HEK293 (cell line): Measurements from ENCODE around the gene PKM.

Experiments used
- HOXA7 ChIP-seq: sonication (generic); formaldehyde crosslinking; IDR thresholded peaks from 2 replicates; pipeline ENCODE4 v1.8.1; 2022; ENCODE audit warnings: missing genetic modification reagents, borderline replicate concordance
- SP2 ChIP-seq: fragments of 450-650 bp; formaldehyde crosslinking; IDR thresholded peaks from 2 replicates; pipeline ENCODE4 v1.5.1; 2016; ENCODE audit warnings: missing biosample characterization, missing genetic modification characterization
- YY1 ChIP-seq: fragments of 450-650 bp; formaldehyde crosslinking; IDR thresholded peaks from 2 replicates; pipeline ENCODE4 v1.5.1; 2018; ENCODE audit warnings: missing biosample characterization, missing genetic modification characterization
- ZBTB11 ChIP-seq: fragments of 450-650 bp; formaldehyde crosslinking; conservative IDR thresholded peaks from 2 replicates; pipeline ENCODE4 v1.5.1; 2016; ENCODE audit warnings: low read depth, missing biosample characterization, missing genetic modification characterization
- ZNF132 ChIP-seq: fragments of 450-650 bp; formaldehyde crosslinking; IDR thresholded peaks from 2 replicates; pipeline ENCODE4 v1.5.1; 2017; ENCODE audit warnings: missing biosample characterization, missing genetic modification characterization, borderline replicate concordance
- ZNF585B ChIP-seq: fragments of 450-650 bp; formaldehyde crosslinking; IDR thresholded peaks from 2 replicates; pipeline ENCODE4 v1.5.1; 2016; ENCODE audit warnings: missing biosample characterization, missing genetic modification characterization
- ZNF645 ChIP-seq: fragments of 450-650 bp; formaldehyde crosslinking; IDR thresholded peaks from 2 replicates; pipeline ENCODE4; 2016; ENCODE audit warnings: missing biosample characterization, missing genetic modification characterization
- TF ChIP-seq, protein P1 (sequence below): fragments of 450-650 bp; formaldehyde crosslinking; IDR thresholded peaks from 2 replicates; pipeline ENCODE4 v1.5.1; 2016; ENCODE audit warnings: missing biosample characterization, missing genetic modification characterization

GRCh38 chr15:72168131-72168807 lies 62.7 kb downstream of the PKM start:
- TF ChIP-seq, protein P1, sequence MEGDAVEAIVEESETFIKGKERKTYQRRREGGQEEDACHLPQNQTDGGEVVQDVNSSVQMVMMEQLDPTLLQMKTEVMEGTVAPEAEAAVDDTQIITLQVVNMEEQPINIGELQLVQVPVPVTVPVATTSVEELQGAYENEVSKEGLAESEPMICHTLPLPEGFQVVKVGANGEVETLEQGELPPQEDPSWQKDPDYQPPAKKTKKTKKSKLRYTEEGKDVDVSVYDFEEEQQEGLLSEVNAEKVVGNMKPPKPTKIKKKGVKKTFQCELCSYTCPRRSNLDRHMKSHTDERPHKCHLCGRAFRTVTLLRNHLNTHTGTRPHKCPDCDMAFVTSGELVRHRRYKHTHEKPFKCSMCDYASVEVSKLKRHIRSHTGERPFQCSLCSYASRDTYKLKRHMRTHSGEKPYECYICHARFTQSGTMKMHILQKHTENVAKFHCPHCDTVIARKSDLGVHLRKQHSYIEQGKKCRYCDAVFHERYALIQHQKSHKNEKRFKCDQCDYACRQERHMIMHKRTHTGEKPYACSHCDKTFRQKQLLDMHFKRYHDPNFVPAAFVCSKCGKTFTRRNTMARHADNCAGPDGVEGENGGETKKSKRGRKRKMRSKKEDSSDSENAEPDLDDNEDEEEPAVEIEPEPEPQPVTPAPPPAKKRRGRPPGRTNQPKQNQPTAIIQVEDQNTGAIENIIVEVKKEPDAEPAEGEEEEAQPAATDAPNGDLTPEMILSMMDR (tag by site-specific recombination): no peak
- TF ChIP-seq ZBTB11 (tag by site-specific recombination) (no peak), HOXA7 (CRISPR knock-in tag) (no peak), SP2 (tag by site-specific recombination) (no peak), YY1 (tag by site-specific recombination) (no peak), ZNF645 (tag by site-specific recombination) (no peak), ZNF585B (no peak), ZNF132 (tag by site-specific recombination) (no peak)
